Astrocyte (in vitro differentiated cells and primary cell): ENCODE data around the gene HSD11B1. TPM values are rescaled to one million over a fixed set of nuclear protein-coding genes. Genes with fewer than 3 reads are reported as not detected.

ENCODE experiments used
- DNase-seq: peaks from one replicate; pipeline ENCODE4 v3.0.0-alpha.2; 2010; ENCODE audit warnings: low read depth
- FAIRE-seq: peaks from 2 replicates; lab custom pipeline; 2011; peaks lifted over from hg19 to GRCh38; lab: Jason Lieb, UNC
- H2AFZ ChIP-seq: 2 replicates; pipeline ENCODE4 v1.6.0; 2012; ENCODE audit warnings: low read depth, low read length, inconsistent platforms
- H3K27ac ChIP-seq: 2 replicates; pipeline ENCODE4 v1.5.1; 2011; ENCODE audit warnings: low read depth, low read length, inconsistent platforms
- H3K27me3 ChIP-seq: 2 replicates; pipeline ENCODE4 v1.6.0; 2011; ENCODE audit warnings: low read length, inconsistent platforms; ENCODE audit not compliant: insufficient read depth
- H3K36me3 ChIP-seq: 2 replicates; pipeline ENCODE4 v1.5.1; 2011; ENCODE audit warnings: low read length, inconsistent platforms; ENCODE audit not compliant: insufficient read depth
- H3K4me1 ChIP-seq: 2 replicates; pipeline ENCODE4 v1.5.1; 2011; ENCODE audit warnings: low read length, inconsistent platforms; ENCODE audit not compliant: insufficient read depth
- H3K4me2 ChIP-seq: 2 replicates; pipeline ENCODE4 v1.6.0; 2012; ENCODE audit warnings: low read length, inconsistent platforms
- H3K4me3 ChIP-seq: 2 replicates; pipeline ENCODE4 v1.5.1; 2011; ENCODE audit warnings: low read depth, mild to moderate bottlenecking, low read length, inconsistent platforms; ENCODE audit not compliant: insufficient read depth
- H3K79me2 ChIP-seq: 2 replicates; pipeline ENCODE4 v1.6.0; 2012; ENCODE audit warnings: mild to moderate bottlenecking, low read length, inconsistent platforms; ENCODE audit not compliant: insufficient read depth
- H3K9ac ChIP-seq: 2 replicates; pipeline ENCODE4 v1.6.0; 2012; ENCODE audit warnings: mild to moderate bottlenecking, low read length, inconsistent platforms
- H3K9me3 ChIP-seq: 2 replicates; pipeline ENCODE4 v1.5.1; 2012; ENCODE audit warnings: low read depth, mild to moderate bottlenecking, low read length, inconsistent platforms; ENCODE audit not compliant: insufficient read depth
- H4K20me1 ChIP-seq: 2 replicates; pipeline ENCODE4 v1.6.0; 2012; ENCODE audit warnings: low read length, inconsistent platforms; ENCODE audit not compliant: insufficient read depth
- H3K27ac Mint-ChIP-seq: one replicate; pipeline ENCODE4 v1.8.0; 2021; ENCODE audit warnings: mild to moderate bottlenecking, mixed read lengths; ENCODE audit not compliant: unreplicated experiment
- H3K27me3 Mint-ChIP-seq: one replicate; pipeline ENCODE4 v1.8.0; 2021; ENCODE audit warnings: low read depth, mixed read lengths; ENCODE audit not compliant: unreplicated experiment
- H3K36me3 Mint-ChIP-seq: one replicate; pipeline ENCODE4 v1.8.0; 2021; ENCODE audit warnings: low read depth, mixed read lengths; ENCODE audit not compliant: unreplicated experiment
- H3K4me1 Mint-ChIP-seq: one replicate; pipeline ENCODE4 v1.8.0; 2021; ENCODE audit warnings: low read depth, mixed read lengths; ENCODE audit not compliant: unreplicated experiment
- H3K4me3 Mint-ChIP-seq: one replicate; pipeline ENCODE4 v1.8.0; 2021; ENCODE audit warnings: mild to moderate bottlenecking, moderate library complexity, mixed read lengths; ENCODE audit not compliant: unreplicated experiment
- H3K9me3 Mint-ChIP-seq: one replicate; pipeline ENCODE4 v1.8.0; 2021; ENCODE audit warnings: mild to moderate bottlenecking, mixed read lengths; ENCODE audit not compliant: unreplicated experiment
- CTCF ChIP-seq: IDR thresholded peaks from 2 replicates; pipeline ENCODE4 v1.5.1; 2011; ENCODE audit warnings: low read depth, mild to moderate bottlenecking, inconsistent platforms, low read length, moderate library complexity; ENCODE audit not compliant: insufficient read depth
- EZH2 ChIP-seq: IDR thresholded peaks from 2 replicates; pipeline ENCODE4 v1.6.1; 2012; ENCODE audit warnings: mild to moderate bottlenecking, low read length, inconsistent platforms; ENCODE audit not compliant: insufficient read depth
- total RNA-seq: library from RNA; stranded (reverse); gene quantifications from 2 replicates; pipeline ENCODE4 v1.2.1, GENCODE V29; 2021

Gene HSD11B1
- total RNA-seq, 1 donor from 2014 or later: not detected

- H3K27ac Mint-ChIP-seq: no peak overlapping the region
- no peak for FAIRE-seq
- H3K36me3 ChIP-seq: no peaks in the 10 kb centered on the region
Measured at GRCh38 chr1:209729436-209729835, 24.8 kb downstream of the HSD11B1 start.

GRCh38 chr1:209732725-209733124 is 28.1 kb downstream of the HSD11B1 start:
- FAIRE-seq: no peak
- TF ChIP-seq CTCF (no peak), EZH2 (no peak)
- Histone ChIP-seq H3K4me3 (no peak overlapping the region), H3K9me3 (no peaks in the 10 kb centered on the region), H3K4me2 (no peak overlapping the region), H4K20me1 (no peaks in the 10 kb centered on the region), H3K27ac (no peak overlapping the region), H3K9ac (no peak overlapping the region), H3K4me1 (no peaks in the 10 kb centered on the region), H3K79me2 (no peaks in the 10 kb centered on the region), H3K36me3 (no peaks in the 10 kb centered on the region), H2AFZ (no peak overlapping the region), H3K27me3 (peaks cover 5% of the 10 kb centered on the region)
- H3K9me3 Mint-ChIP-seq: peaks cover 4% of the 10 kb centered on the region
- no peak overlapping the region for H3K4me3 Mint-ChIP-seq
- no peak for DNase-seq
- no peaks in the 10 kb centered on the region for H3K4me1 Mint-ChIP-seq
- H3K27ac Mint-ChIP-seq: no peak overlapping the region
- H3K36me3 Mint-ChIP-seq: no peaks in the 10 kb centered on the region
- peaks cover 32% of the 10 kb centered on the region for H3K27me3 Mint-ChIP-seq

More at GRCh38 chr1:209729436-209729835, 24.8 kb downstream of the HSD11B1 start:
- H2AFZ ChIP-seq: no peak overlapping the region
- no peak for TF ChIP-seq CTCF
- no peak overlapping the region for H3K9ac ChIP-seq
- no peak overlapping the region for H3K27ac ChIP-seq
- no peaks in the 10 kb centered on the region for H3K4me1 ChIP-seq
- no peaks in the 10 kb centered on the region for H4K20me1 ChIP-seq
- no peak overlapping the region for H3K4me2 ChIP-seq
- Mint-ChIP-seq H3K36me3 (no peaks in the 10 kb centered on the region), H3K4me3 (no peak overlapping the region), H3K27me3 (peaks cover 11% of the 10 kb centered on the region), H3K4me1 (no peaks in the 10 kb centered on the region), H3K9me3 (peaks cover 3% of the 10 kb centered on the region)
- H3K27me3 ChIP-seq: no peaks in the 10 kb centered on the region
- H3K4me3 ChIP-seq: no peak overlapping the region
- no peaks in the 10 kb centered on the region for H3K9me3 ChIP-seq
- no peak for DNase-seq
- no peaks in the 10 kb centered on the region for H3K79me2 ChIP-seq

GRCh38 chr1:209733409-209734192 is 29.0 kb downstream of the HSD11B1 start:
- Histone ChIP-seq H3K4me3 (no peak overlapping the region), H3K27me3 (peaks cover 5% of the 10 kb centered on the region), H2AFZ (no peak overlapping the region), H3K9ac (no peak overlapping the region), H3K4me2 (no peak overlapping the region), H4K20me1 (no peaks in the 10 kb centered on the region), H3K27ac (no peak overlapping the region), H3K79me2 (no peaks in the 10 kb centered on the region), H3K36me3 (no peaks in the 10 kb centered on the region), H3K9me3 (no peaks in the 10 kb centered on the region), H3K4me1 (no peaks in the 10 kb centered on the region)
- Mint-ChIP-seq H3K36me3 (no peaks in the 10 kb centered on the region), H3K27me3 (peaks cover 32% of the 10 kb centered on the region), H3K9me3 (peaks cover 5% of the 10 kb centered on the region), H3K27ac (no peak overlapping the region), H3K4me3 (no peak overlapping the region), H3K4me1 (no peaks in the 10 kb centered on the region)
- no peak for DNase-seq
- FAIRE-seq: no peak
- no peak for TF ChIP-seq CTCF
- no peak for TF ChIP-seq EZH2
